Lower leg skin (tissue), 4 donors: ENCODE measurements around the gene MAP2K1. TPM values are rescaled to one million over a fixed set of nuclear protein-coding genes. Genes with fewer than 3 reads are reported as not detected.
"Not testable (repeated sequence)": the region's sequence is repeated elsewhere in the genome, so short reads cannot be mapped to it uniquely, and the experiment has no call there.

Experiments used
- DNase-seq, 2 donors: peaks; one replicate each; pipeline ENCODE4 v3.0.0-alpha.2; 2019; ENCODE audit warnings: low spot score in 2 of 2
- H3K4me3 ChIP-seq: fragments of 200-600 bp; sonication (generic); 2 replicates; pipeline ENCODE4 v1.5.1; 2017; ENCODE audit warnings: mild to moderate bottlenecking, low read depth; ENCODE audit not compliant: poor library complexity, severe bottlenecking
- CTCF ChIP-seq, 3 donors: fragments of 450-650 bp; IDR thresholded peaks; one replicate each; pipeline ENCODE4 v1.5.1; 2016; ENCODE audit warnings: antibody characterized with exemption in 3 of 3, mild to moderate bottlenecking in 3 of 3, moderate library complexity in 2 of 3
- POLR2A ChIP-seq, 2 donors: fragments of 450-650 bp; IDR thresholded peaks; one replicate each; pipeline ENCODE4 v1.6.1; 2016 to 2017; ENCODE audit warnings: antibody characterized with exemption in 2 of 2, mild to moderate bottlenecking in 1 of 2, moderate library complexity in 1 of 2
- WGBS, 2 donors: methylation state at CpG; one replicate each; pipeline ENCODE4 v1.1.5; 2018; 5-methylcytosine and 5-hydroxymethylcytosine counted together
- intact Hi-C: fragments of 100-400 bp; cut with DNase I; formaldehyde crosslinking; loops from one replicate; pipeline ENCODE4 v1.15.0; 2023; ENCODE audit warnings: low total_unique reads
- total RNA-seq, 4 donors: library from RNA; depleted of rRNA; stranded (reverse); fragments of >200 nt; gene quantifications; one replicate each; pipeline ENCODE4 v1.1.0, GENCODE V29; 2016

The MAP2K1 gene
- total RNA-seq, 4 donors from 2014 or later = 19.1 to 38.1 (median 26.7) TPM

- DNase-seq = no peak
- 73 to 76% methylated on average over 3 of the region's 3 CpGs for WGBS, 2 donors
- TF ChIP-seq POLR2A (IDR thresholded peaks at IDR 0.05) (no peak), CTCF (IDR thresholded peaks at IDR 0.05) (no peak)
- no peak overlapping the region for H3K4me3 ChIP-seq
- intact Hi-C loops = no loop called here
These were observed 69.5 kb downstream of the MAP2K1 start for GRCh38 chr15:66456211-66456610.

DNA sequence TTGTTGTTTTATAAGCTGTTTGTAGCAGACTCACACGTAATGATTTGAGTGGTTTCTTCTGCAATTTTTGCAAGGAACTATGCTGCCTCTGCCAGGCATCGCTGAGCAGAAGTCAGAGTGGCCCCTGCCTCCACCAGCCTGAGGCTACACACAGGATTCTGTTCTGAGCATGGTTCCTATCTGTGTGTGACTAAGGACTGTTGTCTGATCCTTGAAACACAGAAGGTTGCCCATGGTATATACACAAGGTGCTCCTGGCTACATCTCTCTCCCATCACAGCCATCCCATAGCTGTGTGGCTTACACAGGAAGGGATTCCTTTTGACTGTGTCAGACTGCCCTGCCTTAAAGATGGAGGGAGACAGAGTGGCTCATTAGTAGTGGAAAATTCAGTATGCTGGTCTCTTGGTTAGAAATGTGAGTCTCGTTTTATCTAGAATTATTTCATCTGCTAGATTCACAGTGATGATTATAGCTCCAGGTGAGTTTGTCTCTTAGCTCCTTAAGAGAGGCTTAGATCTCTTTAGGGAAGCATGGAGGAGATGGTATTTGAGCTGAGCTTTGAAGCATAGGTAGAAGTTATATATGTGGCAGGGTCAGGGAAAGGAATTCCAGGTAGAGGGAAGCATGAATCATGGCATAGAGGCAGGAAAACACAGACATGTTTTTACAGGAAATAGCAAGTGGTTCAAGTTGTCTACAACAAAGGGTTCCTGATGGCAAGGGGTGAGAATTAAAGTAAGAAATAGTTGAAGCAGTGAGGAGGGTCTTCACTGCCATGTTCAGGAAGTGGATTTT lies 73.3 kb downstream of the MAP2K1 start:
- intact Hi-C loops = no loop called here
- no peak overlapping the region for H3K4me3 ChIP-seq
- TF ChIP-seq CTCF (IDR thresholded peaks at IDR 0.05) = no peak
- no peak for TF ChIP-seq POLR2A (IDR thresholded peaks at IDR 0.05)
- WGBS, 2 donors = 61 to 68% methylated on average over 3 of the region's 3 CpGs
- DNase-seq = no peak

GRCh38 chr15:66461294-66461693 lies 74.6 kb downstream of the MAP2K1 start:
- DNase-seq, H3K4me3 ChIP-seq, intact Hi-C loops: not testable (repeated sequence)
- WGBS, 2 donors = 94% methylated on average over 6 of the region's 6 CpGs

DNA sequence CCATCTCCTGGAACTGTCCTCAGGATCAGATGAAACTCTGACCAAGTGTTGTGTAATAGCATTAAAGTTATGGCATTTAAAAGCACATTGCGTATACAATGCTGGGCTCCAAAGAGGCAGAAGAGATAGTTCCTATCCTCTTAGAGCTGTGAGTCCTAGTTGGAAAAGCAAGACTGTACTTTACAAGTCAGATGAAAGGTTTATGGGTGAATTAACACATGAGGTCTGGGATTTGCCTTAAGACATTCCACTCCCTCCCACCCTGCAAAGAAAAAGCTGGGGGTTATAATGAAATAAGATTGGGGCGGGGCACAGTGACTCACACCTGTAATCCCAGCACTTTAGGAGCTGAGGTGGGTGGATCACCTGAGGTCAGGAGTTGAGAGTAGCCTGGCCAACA lies 75.2 kb downstream of the MAP2K1 start:
- TF ChIP-seq POLR2A (IDR thresholded peaks at IDR 0.05) (no peak), CTCF (IDR thresholded peaks at IDR 0.05) (no peak)
- H3K4me3 ChIP-seq = no peak overlapping the region
- intact Hi-C loops = no loop called here
- no peak for DNase-seq
- WGBS, 2 donors = 73 to 88% methylated on average over 2 of the region's 2 CpGs

DNA sequence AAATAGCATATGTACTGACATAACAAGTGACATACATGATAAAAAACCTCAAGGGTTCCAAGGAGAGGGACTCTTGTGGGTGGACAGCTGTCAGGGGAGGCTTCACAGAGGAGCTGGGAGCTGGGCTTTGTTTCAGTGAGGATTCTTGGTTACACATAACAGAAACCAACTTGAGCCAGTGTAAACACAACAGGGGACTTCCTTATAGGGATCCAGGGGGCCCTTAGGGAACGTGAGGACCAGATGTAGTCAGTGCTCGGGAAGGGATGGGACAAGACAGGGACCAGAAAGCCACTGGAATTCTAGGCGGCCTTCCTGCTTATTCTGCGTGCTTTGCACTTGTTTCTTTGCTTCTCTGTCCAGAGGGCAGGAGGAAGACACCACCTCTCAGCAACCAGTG lies 75.9 kb downstream of the MAP2K1 start:
- DNase-seq = no peak
- no peak overlapping the region for H3K4me3 ChIP-seq
- intact Hi-C loops = no loop called here
- WGBS, 2 donors = 71 to 77% methylated on average over 4 of the region's 4 CpGs
- TF ChIP-seq CTCF (IDR thresholded peaks at IDR 0.05) (no peak), POLR2A (IDR thresholded peaks at IDR 0.05) (no peak)

DNA sequence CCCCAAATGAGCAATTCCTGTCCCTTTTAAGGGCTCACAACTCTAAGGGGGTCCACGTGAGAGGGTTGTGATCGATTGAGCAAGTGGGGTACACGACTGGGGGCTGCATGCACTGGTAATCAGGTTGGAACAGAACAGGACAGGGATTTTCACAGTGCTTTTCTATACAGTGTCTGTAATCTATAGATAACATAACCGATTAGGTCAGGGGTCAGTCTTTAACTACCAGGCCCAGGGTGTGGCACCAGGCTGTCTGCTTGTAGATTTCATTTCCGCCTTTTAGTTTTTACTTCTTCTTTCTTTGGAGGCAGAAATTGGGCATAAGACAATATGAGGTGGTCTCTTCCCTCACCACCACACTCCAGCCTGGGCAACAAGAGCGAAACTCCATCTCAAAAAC lies 78.6 kb downstream of the MAP2K1 start:
- WGBS, 2 donors = 95 to 98% methylated on average over 6 of the region's 6 CpGs
- DNase-seq, intact Hi-C loops, H3K4me3 ChIP-seq: not testable (repeated sequence)

- H3K4me3 ChIP-seq, intact Hi-C loops, DNase-seq: not testable (repeated sequence)
- WGBS, 2 donors = 97% methylated on average over 11 of the region's 11 CpGs
These were observed 80.7 kb downstream of the MAP2K1 start for GRCh38 chr15:66467162-66468040.

- H3K4me3 ChIP-seq = not testable (repeated sequence)
These were observed 84.1 kb downstream of the MAP2K1 start for GRCh38 chr15:66470825-66471224.

More at GRCh38 chr15:66470825-66471224, 84.1 kb downstream of the MAP2K1 start:
- DNase-seq, intact Hi-C loops: not testable (repeated sequence)
- WGBS, 2 donors = 88 to 94% methylated on average over 4 of the region's 4 CpGs
